Kidney epithelial cell (primary cell): ENCODE data around the gene KRABD2.

Experiments
- DNase-seq: peaks from one replicate; pipeline ENCODE4 v3.0.0-alpha.2; 2010; ENCODE audit warnings: low read depth
- H3K27me3 ChIP-seq: 2 replicates; pipeline ENCODE4 v1.6.0; 2011; ENCODE audit warnings: low read length; ENCODE audit not compliant: control insufficient read depth, insufficient read depth
- H3K36me3 ChIP-seq: 2 replicates; pipeline ENCODE4 v1.5.1; 2011; ENCODE audit warnings: low read length; ENCODE audit not compliant: control insufficient read depth, insufficient read depth
- H3K4me3 ChIP-seq: 2 replicates; pipeline ENCODE4 v1.5.1; 2011; ENCODE audit warnings: low read depth, mild to moderate bottlenecking, control low read depth, low read length
- CTCF ChIP-seq: IDR thresholded peaks from 2 replicates; pipeline ENCODE4 v1.5.1; 2011; ENCODE audit warnings: mild to moderate bottlenecking, moderate library complexity, low read length, control low read depth, inconsistent platforms; ENCODE audit not compliant: insufficient read depth, poor library complexity, severe bottlenecking

KRABD2 gene

DNA sequence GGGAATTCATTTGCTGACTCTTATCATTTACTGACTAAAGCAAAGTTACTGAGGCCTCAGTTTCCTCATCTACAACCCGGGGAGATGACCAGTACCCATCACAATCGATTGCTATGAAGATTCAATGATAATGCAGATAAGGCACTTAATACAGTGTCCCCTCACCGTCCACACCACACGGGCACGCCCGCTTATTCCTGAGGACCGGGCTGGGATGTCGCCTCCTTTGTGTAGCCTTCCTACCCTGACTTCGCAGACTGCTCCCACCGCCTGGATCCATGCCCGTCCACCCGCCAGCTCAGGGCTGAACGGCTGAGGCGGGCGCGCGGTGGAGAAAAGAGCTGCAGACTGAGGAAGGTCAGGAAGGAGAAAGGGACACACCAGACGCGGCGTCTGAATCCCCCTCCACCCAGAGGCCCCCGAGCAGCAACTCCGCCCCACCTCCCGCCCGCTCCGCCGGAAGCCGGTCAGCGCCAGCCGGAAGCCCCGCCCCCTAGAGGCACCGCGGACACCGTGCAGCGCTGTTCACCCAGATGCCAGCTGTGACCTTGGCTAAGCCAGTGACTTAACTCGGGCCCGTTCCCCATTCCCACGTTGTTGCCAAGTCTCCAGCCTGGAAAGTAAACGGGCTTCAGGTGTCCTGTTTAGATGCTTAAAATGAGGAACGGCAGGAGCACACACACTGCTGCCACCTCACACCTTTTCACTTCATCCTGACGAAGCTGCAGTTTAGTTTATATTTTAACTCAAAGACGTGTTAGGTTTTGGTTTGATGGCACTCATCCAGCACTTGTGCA, at the start of gene KRABD2:
TSS of gene KRABD2 (minus strand) at position 434 of the 797 bp plus-strand sequence.
- peak; percentile 74 for TF ChIP-seq CTCF
- no peak for DNase-seq
- Histone ChIP-seq H3K27me3 (no peaks in the 10 kb centered on the region), H3K36me3 (peaks cover 3% of the 10 kb centered on the region), H3K4me3 (peak within 1 kb of the TSS; percentile 79)

GRCh38 chr17:8421571-8421970, 45.1 kb upstream of the KRABD2 start:
- no peaks in the 10 kb centered on the region for H3K36me3 ChIP-seq
- TF ChIP-seq CTCF: no peak
- no peak overlapping the region for H3K4me3 ChIP-seq
- H3K27me3 ChIP-seq: peaks cover 7% of the 10 kb centered on the region
- no peak for DNase-seq

DNA sequence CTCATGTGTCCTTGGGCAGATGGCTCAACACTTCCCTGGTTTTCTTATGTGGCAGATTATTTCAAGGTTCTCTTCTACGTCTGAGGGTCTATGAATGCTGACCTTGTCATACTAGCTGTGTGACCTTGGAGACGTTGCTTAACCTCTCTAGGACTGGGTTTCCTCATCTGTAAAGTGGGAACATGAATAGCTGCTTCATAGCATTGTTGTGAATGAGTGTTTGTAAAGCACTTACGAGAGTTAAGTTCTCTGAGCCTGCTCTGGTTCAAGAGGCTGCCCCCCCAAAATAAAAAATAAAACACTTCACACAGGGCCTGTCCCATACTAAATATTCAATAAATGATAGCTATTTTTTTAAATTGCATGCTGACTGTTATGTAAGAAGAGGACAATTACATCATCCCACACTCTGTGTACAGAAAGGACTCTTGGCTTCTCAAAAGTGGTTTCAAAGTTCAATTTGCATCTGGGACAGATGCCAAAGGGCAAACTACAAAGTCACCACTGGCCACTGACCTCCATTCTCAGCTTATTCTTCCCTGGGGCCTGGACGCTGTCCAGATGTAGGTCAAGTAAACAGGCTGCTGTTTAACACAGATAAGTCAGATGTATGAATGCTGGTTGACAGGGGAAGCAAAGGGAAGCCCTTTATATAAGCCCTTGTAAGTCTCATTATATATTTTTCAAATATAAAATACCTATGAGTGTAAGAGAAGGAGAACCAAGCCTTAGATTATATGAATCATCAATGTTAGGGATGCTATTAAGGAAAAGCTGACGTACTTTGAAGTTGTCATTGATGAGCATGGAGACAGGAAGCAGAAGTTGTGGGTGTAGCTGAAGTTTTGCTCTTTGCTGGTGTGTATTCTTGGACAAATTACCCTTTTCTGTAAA, 43.8 kb upstream of the KRABD2 start:
- H3K36me3 ChIP-seq: no peaks in the 10 kb centered on the region
- no peak for DNase-seq
- H3K4me3 ChIP-seq: no peak overlapping the region
- TF ChIP-seq CTCF: no peak
- peaks cover 9% of the 10 kb centered on the region for H3K27me3 ChIP-seq

DNA sequence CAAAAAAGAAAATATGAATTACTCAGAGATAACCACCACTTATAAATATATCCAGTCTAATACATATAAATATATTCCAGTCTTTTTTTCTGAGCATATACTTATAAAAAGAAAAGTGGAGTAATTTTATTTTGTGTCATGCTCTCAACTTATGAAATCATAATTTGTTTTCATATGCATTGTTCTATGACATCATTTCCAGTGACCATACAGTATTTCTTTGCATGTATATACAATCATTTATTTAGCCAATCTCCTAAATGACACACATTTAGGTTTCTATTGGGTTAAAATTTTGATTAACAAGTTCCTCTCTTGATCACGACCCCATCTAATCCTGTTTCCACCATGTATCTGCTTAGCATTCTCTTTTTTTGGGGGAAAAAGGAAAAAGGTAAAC, 42.8 kb upstream of the KRABD2 start:
- no peaks in the 10 kb centered on the region for H3K36me3 ChIP-seq
- DNase-seq: no peak
- peaks cover 9% of the 10 kb centered on the region for H3K27me3 ChIP-seq
- no peak for TF ChIP-seq CTCF
- no peak overlapping the region for H3K4me3 ChIP-seq

DNA sequence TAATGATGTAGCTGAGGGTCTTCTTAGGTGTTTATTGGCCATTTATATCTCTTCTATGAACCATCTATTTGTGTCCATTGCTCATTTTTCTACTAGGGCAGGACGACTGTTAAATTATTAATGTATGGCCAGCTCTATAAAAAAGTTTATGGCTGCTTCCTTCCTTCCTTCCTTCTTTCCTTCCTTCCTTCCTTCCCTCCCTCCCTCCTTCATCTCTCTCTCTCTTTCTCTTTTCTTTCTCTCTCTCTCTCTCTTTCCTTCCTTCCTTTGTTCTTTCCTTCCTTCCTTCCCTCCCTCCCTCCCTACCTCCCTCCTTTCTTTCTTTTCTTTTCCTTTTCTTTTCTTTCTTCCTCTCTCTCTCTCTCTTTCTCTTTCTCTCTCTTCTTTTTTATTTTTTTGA, 42.0 kb upstream of the KRABD2 start:
- DNase-seq: no peak
- H3K4me3 ChIP-seq: no peak overlapping the region
- no peak for TF ChIP-seq CTCF
- H3K27me3 ChIP-seq: peaks cover 9% of the 10 kb centered on the region
- H3K36me3 ChIP-seq: no peaks in the 10 kb centered on the region
